ENCODE data around the gene PLB1. TPM values are rescaled to one million over a fixed set of nuclear protein-coding genes. Genes with fewer than 3 reads are reported as not detected.

Gene PLB1
- polyA plus RNA-seq, 2 of the 4 experiments (the other 2 are of a cell fraction), result 0.26 to 1.4 TPM

DNA sequence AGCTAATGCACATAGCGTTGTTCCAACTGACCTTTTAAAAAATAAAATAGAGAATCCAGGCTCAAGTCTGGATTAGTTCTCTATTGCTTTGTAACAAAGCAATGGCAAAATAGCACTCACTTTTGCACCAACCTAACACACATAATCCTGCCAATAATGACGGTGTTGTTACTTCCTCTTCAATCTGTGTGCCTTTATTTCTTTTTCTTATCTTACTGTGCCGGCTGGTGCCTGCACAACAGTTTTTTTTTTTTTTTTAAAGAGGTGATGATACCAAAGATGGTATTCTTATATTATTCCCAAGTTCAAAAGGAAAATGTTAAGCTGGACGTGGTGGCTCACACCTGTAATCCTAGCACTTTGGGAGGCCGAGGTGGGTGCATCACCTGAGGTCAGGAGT lies 3.4 kb downstream of the PLB1 start:
- DNase-seq (ENCODE audit: low read depth in 1 of 2, low spot score in 1 of 2) (no peak), ATAC-seq (no peak), FAIRE-seq (no peak)
- TF ChIP-seq, protein P1, sequence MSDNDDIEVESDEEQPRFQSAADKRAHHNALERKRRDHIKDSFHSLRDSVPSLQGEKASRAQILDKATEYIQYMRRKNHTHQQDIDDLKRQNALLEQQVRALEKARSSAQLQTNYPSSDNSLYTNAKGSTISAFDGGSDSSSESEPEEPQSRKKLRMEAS (IDR thresholded peaks at IDR 0.05), result no peak
- TF ChIP-seq RFX5 (IDR thresholded peaks at IDR 0.05) (no peak), NPAS2 (CRISPR knock-in tag; IDR thresholded peaks at IDR 0.05; ENCODE audit: borderline replicate concordance) (no peak), POLR2A (IDR thresholded peaks at IDR 0.05; ENCODE audit: low read length) (no peak), ESRRA (IDR thresholded peaks at IDR 0.05; ENCODE audit: borderline replicate concordance, low read length) (no peak), EHMT2 (IDR thresholded peaks at IDR 0.05; ENCODE audit: low read depth) (no peak), TFCP2L1 (CRISPR knock-in tag; IDR thresholded peaks at IDR 0.05) (no peak), ZC3H11A (IDR thresholded peaks at IDR 0.05) (no peak), RAD21 (conservative IDR thresholded peaks at IDR 0.05 in 1 of 2, IDR thresholded peaks at IDR 0.05 in 1 of 2) (no peak), CHD2 (IDR thresholded peaks at IDR 0.05; ENCODE audit: low read length, partially characterized antibody) (no peak), HDAC2 (IDR thresholded peaks at IDR 0.05) (no peak), RCOR1 (IDR thresholded peaks at IDR 0.05; ENCODE audit: low read depth, low read length) (no peak), JUNB (IDR thresholded peaks at IDR 0.05) (no peak)
- TF ChIP-seq, protein P2, sequence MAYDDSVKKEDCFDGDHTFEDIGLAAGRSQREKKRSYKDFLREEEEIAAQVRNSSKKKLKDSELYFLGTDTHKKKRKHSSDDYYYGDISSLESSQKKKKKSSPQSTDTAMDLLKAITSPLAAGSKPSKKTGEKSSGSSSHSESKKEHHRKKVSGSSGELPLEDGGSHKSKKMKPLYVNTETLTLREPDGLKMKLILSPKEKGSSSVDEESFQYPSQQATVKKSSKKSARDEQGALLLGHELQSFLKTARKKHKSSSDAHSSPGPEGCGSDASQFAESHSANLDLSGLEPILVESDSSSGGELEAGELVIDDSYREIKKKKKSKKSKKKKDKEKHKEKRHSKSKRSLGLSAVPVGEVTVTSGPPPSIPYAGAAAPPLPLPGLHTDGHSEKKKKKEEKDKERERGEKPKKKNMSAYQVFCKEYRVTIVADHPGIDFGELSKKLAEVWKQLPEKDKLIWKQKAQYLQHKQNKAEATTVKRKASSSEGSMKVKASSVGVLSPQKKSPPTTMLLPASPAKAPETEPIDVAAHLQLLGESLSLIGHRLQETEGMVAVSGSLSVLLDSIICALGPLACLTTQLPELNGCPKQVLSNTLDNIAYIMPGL (CRISPR knock-in tag; IDR thresholded peaks at IDR 0.05; ENCODE audit: borderline replicate concordance), result no peak
- no peak overlapping the region for H3K27ac ChIP-seq
- H3K4me1 ChIP-seq, result no peaks in the 10 kb centered on the region
- H3K4me2 ChIP-seq, result no peak overlapping the region
- POLR2A ChIA-PET, result no interaction called here
- 70% methylated on average over 5 of the region's 5 CpGs for WGBS (ENCODE audit: missing lambda C conversion rate)
- H3K4me3 ChIP-seq, result no peak overlapping the region
- no peaks in the 10 kb centered on the region for H3K9me3 ChIP-seq
- CTCF ChIA-PET, result interaction anchor here (1.0 kb wide), 1 partner anchor 53 kb away, joined by 3 read pairs; no protein-coding TSS in a partner anchor

DNA sequence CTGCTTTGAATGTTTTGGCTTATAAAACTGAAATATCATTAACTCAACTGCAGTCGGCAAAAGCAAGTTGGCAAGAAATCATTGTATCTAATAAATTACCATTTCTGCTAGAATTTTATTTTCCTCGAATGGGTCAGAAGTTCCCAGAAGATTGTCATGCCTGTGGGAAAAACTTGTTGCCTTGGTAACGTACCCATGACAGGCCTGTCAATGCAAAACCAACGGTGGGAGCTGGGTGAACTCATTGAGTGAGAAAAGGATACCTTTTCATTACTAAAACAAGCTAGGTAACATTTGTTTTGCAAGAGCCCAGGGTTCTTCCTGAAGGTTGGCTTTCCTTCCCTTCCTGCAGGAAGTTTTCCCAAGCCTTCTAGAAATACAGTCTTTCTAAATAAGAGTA lies 9.5 kb downstream of the PLB1 start:
- Histone ChIP-seq H3K9me3 (no peaks in the 10 kb centered on the region), H3K27ac (no peak overlapping the region), H3K4me2 (no peak overlapping the region), H3K4me3 (no peak overlapping the region), H3K4me1 (peaks cover 10% of the 10 kb centered on the region)
- no peak for DNase-seq (ENCODE audit: low read depth in 1 of 2, low spot score in 1 of 2)
- no peak for TF ChIP-seq JUN (IDR thresholded peaks at IDR 0.05)
- TF ChIP-seq POLR2A (IDR thresholded peaks at IDR 0.05; ENCODE audit: low read length), result no peak
- TF ChIP-seq RARB (CRISPR knock-in tag; IDR thresholded peaks at IDR 0.05), result no peak
- no peak for TF ChIP-seq CBX2 (IDR thresholded peaks at IDR 0.05; ENCODE audit: borderline replicate concordance, low read depth)
- TF ChIP-seq ZNF302 (CRISPR knock-in tag; IDR thresholded peaks at IDR 0.05), result no peak
- TF ChIP-seq CHD4 (IDR thresholded peaks at IDR 0.05; ENCODE audit: borderline replicate concordance), result no peak
- TF ChIP-seq, protein P2 (CRISPR knock-in tag; IDR thresholded peaks at IDR 0.05; ENCODE audit: borderline replicate concordance), result no peak
- no peak for TF ChIP-seq KDM1A (IDR thresholded peaks at IDR 0.05; ENCODE audit: low read depth)
- TF ChIP-seq FOSB (CRISPR knock-in tag; IDR thresholded peaks at IDR 0.05), result no peak
- TF ChIP-seq RFX5 (IDR thresholded peaks at IDR 0.05), result no peak
- TF ChIP-seq MYC (IDR thresholded peaks at IDR 0.05; ENCODE audit: borderline replicate concordance, low read length), result no peak
- TF ChIP-seq, protein P3, sequence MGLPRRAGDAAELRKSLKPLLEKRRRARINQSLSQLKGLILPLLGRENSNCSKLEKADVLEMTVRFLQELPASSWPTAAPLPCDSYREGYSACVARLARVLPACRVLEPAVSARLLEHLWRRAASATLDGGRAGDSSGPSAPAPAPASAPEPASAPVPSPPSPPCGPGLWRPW (IDR thresholded peaks at IDR 0.05), result no peak
- TF ChIP-seq, protein P4, sequence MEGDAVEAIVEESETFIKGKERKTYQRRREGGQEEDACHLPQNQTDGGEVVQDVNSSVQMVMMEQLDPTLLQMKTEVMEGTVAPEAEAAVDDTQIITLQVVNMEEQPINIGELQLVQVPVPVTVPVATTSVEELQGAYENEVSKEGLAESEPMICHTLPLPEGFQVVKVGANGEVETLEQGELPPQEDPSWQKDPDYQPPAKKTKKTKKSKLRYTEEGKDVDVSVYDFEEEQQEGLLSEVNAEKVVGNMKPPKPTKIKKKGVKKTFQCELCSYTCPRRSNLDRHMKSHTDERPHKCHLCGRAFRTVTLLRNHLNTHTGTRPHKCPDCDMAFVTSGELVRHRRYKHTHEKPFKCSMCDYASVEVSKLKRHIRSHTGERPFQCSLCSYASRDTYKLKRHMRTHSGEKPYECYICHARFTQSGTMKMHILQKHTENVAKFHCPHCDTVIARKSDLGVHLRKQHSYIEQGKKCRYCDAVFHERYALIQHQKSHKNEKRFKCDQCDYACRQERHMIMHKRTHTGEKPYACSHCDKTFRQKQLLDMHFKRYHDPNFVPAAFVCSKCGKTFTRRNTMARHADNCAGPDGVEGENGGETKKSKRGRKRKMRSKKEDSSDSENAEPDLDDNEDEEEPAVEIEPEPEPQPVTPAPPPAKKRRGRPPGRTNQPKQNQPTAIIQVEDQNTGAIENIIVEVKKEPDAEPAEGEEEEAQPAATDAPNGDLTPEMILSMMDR (IDR thresholded peaks at IDR 0.05), result no peak
- TF ChIP-seq, protein P5, sequence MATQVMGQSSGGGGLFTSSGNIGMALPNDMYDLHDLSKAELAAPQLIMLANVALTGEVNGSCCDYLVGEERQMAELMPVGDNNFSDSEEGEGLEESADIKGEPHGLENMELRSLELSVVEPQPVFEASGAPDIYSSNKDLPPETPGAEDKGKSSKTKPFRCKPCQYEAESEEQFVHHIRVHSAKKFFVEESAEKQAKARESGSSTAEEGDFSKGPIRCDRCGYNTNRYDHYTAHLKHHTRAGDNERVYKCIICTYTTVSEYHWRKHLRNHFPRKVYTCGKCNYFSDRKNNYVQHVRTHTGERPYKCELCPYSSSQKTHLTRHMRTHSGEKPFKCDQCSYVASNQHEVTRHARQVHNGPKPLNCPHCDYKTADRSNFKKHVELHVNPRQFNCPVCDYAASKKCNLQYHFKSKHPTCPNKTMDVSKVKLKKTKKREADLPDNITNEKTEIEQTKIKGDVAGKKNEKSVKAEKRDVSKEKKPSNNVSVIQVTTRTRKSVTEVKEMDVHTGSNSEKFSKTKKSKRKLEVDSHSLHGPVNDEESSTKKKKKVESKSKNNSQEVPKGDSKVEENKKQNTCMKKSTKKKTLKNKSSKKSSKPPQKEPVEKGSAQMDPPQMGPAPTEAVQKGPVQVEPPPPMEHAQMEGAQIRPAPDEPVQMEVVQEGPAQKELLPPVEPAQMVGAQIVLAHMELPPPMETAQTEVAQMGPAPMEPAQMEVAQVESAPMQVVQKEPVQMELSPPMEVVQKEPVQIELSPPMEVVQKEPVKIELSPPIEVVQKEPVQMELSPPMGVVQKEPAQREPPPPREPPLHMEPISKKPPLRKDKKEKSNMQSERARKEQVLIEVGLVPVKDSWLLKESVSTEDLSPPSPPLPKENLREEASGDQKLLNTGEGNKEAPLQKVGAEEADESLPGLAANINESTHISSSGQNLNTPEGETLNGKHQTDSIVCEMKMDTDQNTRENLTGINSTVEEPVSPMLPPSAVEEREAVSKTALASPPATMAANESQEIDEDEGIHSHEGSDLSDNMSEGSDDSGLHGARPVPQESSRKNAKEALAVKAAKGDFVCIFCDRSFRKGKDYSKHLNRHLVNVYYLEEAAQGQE (IDR thresholded peaks at IDR 0.05), result no peak
- ChIA-PET POLR2A (no interaction called here), CTCF (interaction anchor here (1.5 to 1.7 kb wide), 2 partner anchors 9 to 16 kb away, joined by 5 read pairs; partner anchors contain the start of gene PLB1)
- 45% methylated on average over 4 of the region's 4 CpGs for WGBS (ENCODE audit: missing lambda C conversion rate)
- FAIRE-seq, result no peak
- no peak for ATAC-seq

All from A549 (cell line).